HG03045 (cell line): ENCODE data around the gene TNS3.
A peak's percentile ranks its signal among the peaks of the same experiment; 100 is the strongest.

Experiments used
- ATAC-seq: cut with Tn5 transposase; IDR thresholded peaks from one replicate; pipeline ENCODE4 v1.9.1; 2021; ENCODE audit warnings: mild to moderate bottlenecking, moderate library complexity; ENCODE audit not compliant: unreplicated experiment

Gene TNS3

GRCh38 chr7:47320296-47320695, 261.6 kb downstream of the TNS3 start:
- ATAC-seq = no peak

- peak; percentile 71 for ATAC-seq
Observed at GRCh38 chr7:47318395-47319182, 263.3 kb downstream of the TNS3 start.

GRCh38 chr7:47317487-47317886, 264.4 kb downstream of the TNS3 start:
- no peak for ATAC-seq

GRCh38 chr7:47314728-47315607, 266.9 kb downstream of the TNS3 start:
- ATAC-seq = no peak

- no peak for ATAC-seq
Observed at GRCh38 chr7:47314248-47314647, 267.7 kb downstream of the TNS3 start.

GRCh38 chr7:47313564-47313963, 268.3 kb downstream of the TNS3 start:
- ATAC-seq = no peak

- no peak for ATAC-seq
Observed at GRCh38 chr7:47311891-47312290, 270.0 kb downstream of the TNS3 start.

GRCh38 chr7:47310020-47310419, 271.9 kb downstream of the TNS3 start:
- ATAC-seq = no peak

- no peak for ATAC-seq
Observed at GRCh38 chr7:47308808-47309207, 273.1 kb downstream of the TNS3 start.

GRCh38 chr7:47307311-47307710, 274.6 kb downstream of the TNS3 start:
- no peak for ATAC-seq

- no peak for ATAC-seq
Observed at GRCh38 chr7:47304727-47305719, 276.9 kb downstream of the TNS3 start.

GRCh38 chr7:47303695-47304453, 278.0 kb downstream of the TNS3 start:
- ATAC-seq = no peak

- no peak for ATAC-seq
Observed at GRCh38 chr7:47303014-47303694, 278.8 kb downstream of the TNS3 start.

- no peak for ATAC-seq
Observed at GRCh38 chr7:47302560-47302959, 279.4 kb downstream of the TNS3 start.

GRCh38 chr7:47301657-47302295, 280.1 kb downstream of the TNS3 start:
- ATAC-seq = no peak

- ATAC-seq = no peak
Observed at GRCh38 chr7:47301105-47301477, 280.8 kb downstream of the TNS3 start.

GRCh38 chr7:47300472-47301104, 281.3 kb downstream of the TNS3 start:
- no peak for ATAC-seq

GRCh38 chr7:47299496-47299895, 282.4 kb downstream of the TNS3 start:
- no peak for ATAC-seq

- no peak for ATAC-seq
Observed at GRCh38 chr7:47298636-47299035, 283.3 kb downstream of the TNS3 start.
